Endodermal cell (in vitro differentiated cells): ENCODE data around the gene NOD2. TPM values are rescaled to one million over a fixed set of nuclear protein-coding genes. Genes with fewer than 3 reads are reported as not detected.

Experiments used
- DNase-seq: peaks from one replicate; pipeline ENCODE4 v3.0.0-alpha.2; 2017
- H3K27ac ChIP-seq: 2 replicates; pipeline ENCODE4 v1.5.1; 2013; ENCODE audit warnings: mild to moderate bottlenecking, low read depth, low read length, moderate library complexity
- H3K27me3 ChIP-seq: 2 replicates; pipeline ENCODE4 v1.6.1; 2013; ENCODE audit warnings: mild to moderate bottlenecking, low read length, moderate library complexity; ENCODE audit not compliant: insufficient read depth, control insufficient read depth, poor library complexity, severe bottlenecking
- H3K36me3 ChIP-seq: 2 replicates; pipeline ENCODE4 v1.7.0; 2013; ENCODE audit warnings: mild to moderate bottlenecking, low read length, moderate library complexity; ENCODE audit not compliant: control insufficient read depth, insufficient read depth
- H3K4me1 ChIP-seq: one replicate; pipeline ENCODE4 v1.7.0; 2013; ENCODE audit warnings: low read length; ENCODE audit not compliant: control insufficient read depth, insufficient read depth
- H3K4me3 ChIP-seq: 2 replicates; pipeline ENCODE4 v1.5.1; 2013; ENCODE audit warnings: mild to moderate bottlenecking, low read length, moderate library complexity
- H3K9ac ChIP-seq: 2 replicates; pipeline ENCODE4 v1.6.1; 2013; ENCODE audit warnings: mild to moderate bottlenecking, low read length, moderate library complexity; ENCODE audit not compliant: poor library complexity, severe bottlenecking; ENCODE audit errors: extremely low read depth
- H3K9me3 ChIP-seq: 2 replicates; pipeline ENCODE4 v1.6.1; 2013; ENCODE audit warnings: mild to moderate bottlenecking, low read length, moderate library complexity; ENCODE audit not compliant: control insufficient read depth
- H3K27ac Mint-ChIP-seq: 2 replicates; pipeline ENCODE4 v1.8.0; 2020; ENCODE audit warnings: mixed read lengths
- H3K27me3 Mint-ChIP-seq: 2 replicates; pipeline ENCODE4 v1.8.0; 2021; ENCODE audit warnings: mild to moderate bottlenecking, mixed read lengths; ENCODE audit not compliant: insufficient read depth
- H3K36me3 Mint-ChIP-seq: 2 replicates; pipeline ENCODE4 v1.8.0; 2020; ENCODE audit warnings: low read depth, mixed read lengths
- H3K4me1 Mint-ChIP-seq: 2 replicates; pipeline ENCODE4 v1.8.0; 2020; ENCODE audit warnings: mixed read lengths
- H3K4me3 Mint-ChIP-seq: 2 replicates; pipeline ENCODE4 v1.8.0; 2020; ENCODE audit warnings: mild to moderate bottlenecking, moderate library complexity, mixed read lengths
- H3K9me3 Mint-ChIP-seq: 2 replicates; pipeline ENCODE4 v1.8.0; 2020; ENCODE audit warnings: mild to moderate bottlenecking, mixed read lengths
- CTCF ChIP-seq: fragments of 200-600 bp; sonication (generic); conservative IDR thresholded peaks from 2 replicates; pipeline ENCODE4 v1.5.0; 2021; ENCODE audit warnings: antibody characterized with exemption, mild to moderate bottlenecking
- WGBS, 2 experiments: methylation state at CpG; one replicate each; pipeline versions ENCODE4 v1.1.5 to v1.1.7; 2013; ENCODE audit warnings: missing lambda C conversion rate in 2 of 2, mixed read lengths in 1 of 2; ENCODE audit not compliant: insufficient coverage in 1 of 2, insufficient read length in 1 of 2; 5-methylcytosine and 5-hydroxymethylcytosine counted together
- total RNA-seq, 2 donors: library from RNA; stranded (reverse); fragmentation: NEBNext Ultra II Directional in 1 of 2; extraction: Animal tissue kit (Norgen Biotek cat#: 25700) in 1 of 2; gene quantifications; 2 replicates in 1 of 2; 3 replicates in 1 of 2; pipeline ENCODE4 v1.2.1, GENCODE V29; 2021

Gene NOD2
- total RNA-seq, 2 donors from 2014 or later, result 0.33 to 0.42 TPM

DNA sequence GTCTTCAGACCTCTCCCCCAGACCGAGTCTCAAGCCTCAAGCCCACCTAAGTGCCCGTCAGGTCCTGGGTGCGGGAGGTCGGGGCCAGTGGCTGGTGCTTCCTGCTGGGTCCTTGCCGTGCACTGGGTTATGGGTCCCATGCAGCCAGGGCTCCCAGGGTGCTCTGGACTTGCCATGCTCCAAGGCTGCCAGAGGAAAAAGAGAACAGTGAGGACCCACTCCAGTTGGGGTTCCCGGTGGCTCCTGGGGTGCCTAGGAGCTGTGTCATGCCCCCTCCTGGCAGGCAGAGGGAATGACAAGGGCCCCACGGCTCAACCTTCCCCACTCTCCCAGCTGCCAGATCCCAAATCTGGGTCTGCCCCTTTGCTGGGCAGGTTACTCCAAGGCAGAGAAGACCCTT is 16.1 kb upstream of the NOD2 start:
- DNase-seq, result peak; percentile 66

GRCh38 chr16:50678531-50678930 is 14.9 kb upstream of the NOD2 start:
- Mint-ChIP-seq H3K27ac (no peak overlapping the region), H3K36me3 (no peaks in the 10 kb centered on the region), H3K4me3 (no peak overlapping the region), H3K4me1 (no peaks in the 10 kb centered on the region), H3K27me3 (peaks cover 7% of the 10 kb centered on the region), H3K9me3 (peaks cover 4% of the 10 kb centered on the region)
- Histone ChIP-seq H3K4me3 (no peak overlapping the region), H3K36me3 (no peaks in the 10 kb centered on the region), H3K27me3 (no peaks in the 10 kb centered on the region), H3K9me3 (no peaks in the 10 kb centered on the region), H3K4me1 (no peaks in the 10 kb centered on the region), H3K9ac (no peak overlapping the region), H3K27ac (no peak overlapping the region)
- WGBS, 2 experiments, result 87 to 95% methylated on average over 3 of the region's 3 CpGs
- no peak for TF ChIP-seq CTCF
- no peak for DNase-seq

More for the DNA sequence above, 16.1 kb upstream of the NOD2 start:
- Mint-ChIP-seq H3K27me3 (peaks cover 17% of the 10 kb centered on the region), H3K36me3 (peaks cover 3% of the 10 kb centered on the region), H3K4me1 (no peaks in the 10 kb centered on the region), H3K9me3 (peaks cover 14% of the 10 kb centered on the region), H3K4me3 (no peak overlapping the region), H3K27ac (no peak overlapping the region)
- no peaks in the 10 kb centered on the region for H3K36me3 ChIP-seq
- TF ChIP-seq CTCF, result peak; percentile 76
- H3K9ac ChIP-seq, result no peak overlapping the region
- 85 to 86% methylated on average over 6 to 7 of the region's 7 CpGs for WGBS, 2 experiments
- no peak overlapping the region for H3K4me3 ChIP-seq
- H3K9me3 ChIP-seq, result peaks cover 8% of the 10 kb centered on the region
- no peaks in the 10 kb centered on the region for H3K4me1 ChIP-seq
- no peaks in the 10 kb centered on the region for H3K27me3 ChIP-seq
- no peak overlapping the region for H3K27ac ChIP-seq

DNA sequence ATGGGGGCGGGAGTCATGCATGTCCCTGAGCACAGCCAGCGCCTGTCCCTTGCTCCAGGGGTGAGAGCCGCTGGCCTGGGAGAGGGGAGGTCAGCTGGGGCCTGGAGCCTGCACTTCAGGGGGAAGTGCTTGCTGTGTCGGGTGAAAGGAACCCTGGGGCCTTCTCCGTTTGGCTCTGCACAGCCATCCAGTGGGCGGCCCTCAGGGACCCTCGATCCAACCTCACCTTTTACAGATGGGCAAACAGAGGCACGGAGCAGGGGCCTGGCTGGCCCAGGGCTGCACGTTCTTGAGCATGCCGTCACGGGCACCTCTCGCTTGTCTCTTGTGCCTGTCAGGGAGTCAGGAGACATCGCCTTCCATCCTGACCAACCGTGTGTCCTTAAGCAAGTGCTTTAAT is 14.1 kb upstream of the NOD2 start:
- 89 to 93% methylated on average over 9 to 14 of the region's 14 CpGs for WGBS, 2 experiments
- no peak for TF ChIP-seq CTCF
- DNase-seq, result no peak
- H3K36me3 ChIP-seq, result no peaks in the 10 kb centered on the region
- no peaks in the 10 kb centered on the region for H3K36me3 Mint-ChIP-seq
- H3K27ac Mint-ChIP-seq, result no peak overlapping the region
- H3K9me3 Mint-ChIP-seq, result no peaks in the 10 kb centered on the region
- no peak overlapping the region for H3K9ac ChIP-seq
- H3K27ac ChIP-seq, result no peak overlapping the region
- H3K4me1 ChIP-seq, result no peaks in the 10 kb centered on the region
- peaks cover 3% of the 10 kb centered on the region for H3K27me3 Mint-ChIP-seq
- no peaks in the 10 kb centered on the region for H3K9me3 ChIP-seq
- H3K4me3 Mint-ChIP-seq, result no peak overlapping the region
- H3K4me3 ChIP-seq, result no peak overlapping the region
- no peaks in the 10 kb centered on the region for H3K27me3 ChIP-seq
- no peaks in the 10 kb centered on the region for H3K4me1 Mint-ChIP-seq
